Smooth muscle cell of trachea (primary cell): ENCODE data around the gene RND2. TPM values are rescaled to one million over a fixed set of nuclear protein-coding genes. Genes with fewer than 3 reads are reported as not detected.

Experiments used
- total RNA-seq: library from RNA; depleted of rRNA; stranded (reverse); fragments of >200 nt; gene quantifications from 2 replicates; pipeline ENCODE4 v1.2.1, GENCODE V29; 2014

RND2 gene
- total RNA-seq = 0.29 and 0.66 TPM in 2 replicates

GRCh38 chr17:43024407-43025289 is at the start of gene RND2:
Gene RND2 (plus strand): TSS chr17:43025231. CDS start chr17:43025348, 117 bp downstream.

GRCh38 chr17:42979511-42980273 is 45.3 kb upstream of the RND2 start, which contains the start of gene PTGES3L:
Gene PTGES3L (minus strand): TSS chr17:42980080. CDS start chr17:42980053, 27 bp downstream.

GRCh38 chr17:42980274-42980765 is 44.7 kb upstream of the RND2 start, which contains the start of gene RUNDC1:
Gene RUNDC1 (plus strand): TSS chr17:42980565. CDS start chr17:42980577, 12 bp downstream.

DNA sequence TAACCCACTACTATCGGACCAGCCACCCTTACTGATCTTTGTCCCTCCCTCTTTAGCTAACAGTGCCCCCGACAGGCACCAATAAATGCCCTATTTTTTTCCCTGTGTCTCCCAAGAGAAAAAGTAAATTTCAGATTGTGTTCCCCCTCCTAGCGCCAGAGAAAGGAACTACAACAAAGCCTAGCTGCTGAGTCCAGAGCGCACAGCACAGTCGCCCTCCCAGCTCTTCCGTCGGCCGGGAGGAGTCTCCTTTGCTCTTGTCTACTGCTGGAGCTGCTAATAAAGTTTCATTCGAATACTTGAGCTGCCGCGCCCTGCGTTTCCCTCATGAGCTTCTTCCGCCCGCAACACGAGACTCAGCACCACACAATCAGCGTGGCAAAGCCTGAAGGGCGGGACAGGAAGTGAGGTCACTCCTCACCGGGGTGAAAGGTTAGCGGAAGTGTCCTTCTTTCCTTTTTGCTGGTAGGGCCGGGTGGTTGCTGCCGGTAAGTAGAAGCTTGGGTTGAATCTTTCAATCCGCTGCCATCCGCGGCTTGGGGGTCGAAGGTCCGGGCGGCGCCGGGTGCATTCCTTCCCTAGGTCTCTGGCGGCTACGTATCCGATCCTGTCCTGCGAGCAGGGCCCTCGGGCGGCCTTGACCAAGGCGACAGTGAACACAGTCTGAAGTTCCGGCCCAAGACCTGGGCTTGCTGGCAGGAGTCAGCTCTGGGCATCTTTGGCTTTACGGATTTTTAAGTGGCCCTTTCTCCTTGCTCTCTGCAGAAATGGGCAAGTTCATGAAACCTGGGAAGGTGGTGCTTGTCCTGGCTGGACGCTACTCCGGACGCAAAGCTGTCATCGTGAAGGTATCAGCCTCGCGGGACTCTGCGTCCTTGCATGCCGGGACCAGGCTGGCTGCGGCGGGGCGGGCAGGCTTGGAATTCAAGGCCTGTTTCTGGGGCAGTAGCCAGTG is 26.8 kb upstream of the RND2 start, which contains the start of gene RPL27:
Gene RPL27 (plus strand): TSS at position 436 of the 955 bp plus-strand sequence. CDS start 332 bp downstream, at position 768.

DNA sequence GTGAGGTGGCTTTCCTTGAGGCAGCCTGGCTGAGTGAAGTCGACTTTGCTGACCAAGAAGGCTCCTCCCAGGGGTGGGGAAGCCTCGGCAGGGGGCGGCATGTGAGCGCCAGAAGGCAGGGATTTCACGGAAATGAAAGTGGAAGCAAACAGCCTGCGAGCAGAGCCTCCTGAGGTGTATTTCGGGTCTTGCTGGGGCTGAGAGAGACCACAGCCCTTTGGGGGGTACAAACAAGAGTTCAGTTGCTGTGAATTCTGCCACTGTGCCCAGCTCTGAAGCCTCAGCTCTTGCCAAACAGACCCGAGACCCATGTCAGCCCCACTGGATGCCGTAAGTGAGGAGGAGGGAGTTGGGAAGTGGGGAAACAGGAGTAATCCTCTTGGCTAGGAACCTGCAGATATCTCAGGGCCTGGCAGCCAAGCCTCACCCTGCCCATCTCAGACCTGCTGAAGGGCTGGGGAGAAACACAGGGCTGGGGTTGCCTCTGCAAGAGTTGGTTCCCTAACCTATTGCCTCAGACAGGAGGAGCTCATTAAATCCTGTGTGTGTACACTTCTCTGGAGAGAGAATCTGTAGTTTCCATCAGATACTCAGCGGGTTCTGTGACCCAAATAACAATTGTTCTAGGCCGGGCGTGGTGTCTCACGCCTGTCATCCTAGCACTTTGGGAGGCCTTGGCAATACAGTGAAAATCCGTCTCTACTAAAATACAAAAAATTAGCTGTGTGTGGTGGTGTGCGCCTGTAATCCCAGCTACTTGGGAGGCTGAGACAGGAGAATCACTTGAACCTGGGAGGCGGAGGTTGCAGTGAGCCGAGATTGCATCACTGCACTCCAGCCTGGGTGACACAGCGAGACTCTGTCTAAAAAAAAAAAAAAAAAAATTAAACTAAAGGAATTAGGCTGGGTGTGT is 18.1 kb upstream of the RND2 start, which contains the start of gene IFI35:
Gene IFI35 (plus strand): TSS at position 146 of the 913 bp plus-strand sequence. CDS start 164 bp downstream, at position 310.

DNA sequence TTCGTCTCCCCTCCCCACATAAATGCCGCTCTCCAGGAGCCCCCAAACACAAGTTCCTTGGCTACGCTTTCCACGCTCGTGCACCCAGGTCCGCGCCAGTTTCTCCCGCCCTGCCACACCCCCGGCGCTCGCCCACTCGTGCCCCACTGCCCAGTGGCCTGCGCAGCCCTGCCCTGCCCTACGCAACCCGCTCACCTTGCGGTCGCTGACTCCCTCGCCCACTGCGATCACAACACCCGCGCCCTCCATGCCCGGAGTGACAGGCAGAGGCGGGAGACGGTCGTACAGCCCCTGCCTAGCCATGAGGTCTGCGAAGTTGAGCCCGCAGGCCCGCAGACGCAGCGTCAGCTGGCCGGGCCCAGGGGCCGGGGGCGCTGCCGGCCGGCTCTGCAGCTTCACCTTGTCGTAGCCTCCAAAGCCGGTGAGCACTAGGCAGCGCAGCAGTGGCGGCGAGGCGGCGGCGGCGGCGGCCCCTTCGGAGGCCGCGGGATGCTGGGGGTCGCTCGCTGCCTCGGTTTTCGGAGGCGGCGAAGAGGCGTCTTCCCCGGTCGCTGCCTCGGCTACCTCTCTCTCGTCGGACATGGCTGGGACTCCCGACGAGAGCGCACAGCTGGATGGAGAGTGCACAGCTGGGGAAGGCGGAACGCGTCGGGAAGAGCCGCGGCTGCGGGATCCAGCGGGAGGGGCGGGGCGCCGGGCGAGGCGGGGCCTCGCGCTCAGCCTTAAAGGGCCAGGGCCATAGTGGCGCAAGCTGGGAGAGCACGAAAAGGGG is 3.1 kb upstream of the RND2 start, which contains the start of gene VAT1:
Gene VAT1 (minus strand): TSS at position 645 of the 772 bp plus-strand sequence. CDS start 63 bp downstream, at position 582.

Other genes with a start within 250 kb of the RND2 start
- gene WNK4, start 244.6 kb upstream of the RND2 start, total RNA-seq = 0.29 and 0.33 TPM in 2 replicates
- 70.1 and 80.4 TPM in 2 replicates for gene COA3, start 226.5 kb upstream of the RND2 start, total RNA-seq
- gene CNTD1, start 226.4 kb upstream of the RND2 start, total RNA-seq = 0.66 TPM in 1 of 2 replicates, not detected in the other
- gene BECN1, start 200.9 kb upstream of the RND2 start, total RNA-seq = 101 and 155 TPM in 2 replicates
- gene PSME3, start 191.8 kb upstream of the RND2 start, total RNA-seq = 76.6 and 82.2 TPM in 2 replicates
- 0.29 and 0.99 TPM in 2 replicates for gene AOC2, start 180.7 kb upstream of the RND2 start, total RNA-seq
- gene AOC3, start 174.0 kb upstream of the RND2 start, total RNA-seq = 1.3 and 1.5 TPM in 2 replicates
- gene G6PC1, start 124.4 kb upstream of the RND2 start, total RNA-seq = not detected in 2 replicates
- gene AARSD1, start 60.8 kb upstream of the RND2 start, total RNA-seq = 25.5 and 28.1 TPM in 2 replicates
- gene PTGES3L, start 45.2 kb upstream of the RND2 start, total RNA-seq = 1.2 TPM in 1 of 2 replicates, not detected in the other
- gene RUNDC1, start 44.7 kb upstream of the RND2 start, total RNA-seq = 6.8 and 9.6 TPM in 2 replicates
- 1,021 and 1,034 TPM in 2 replicates for gene RPL27, start 26.8 kb upstream of the RND2 start, total RNA-seq
- gene IFI35, start 18.4 kb upstream of the RND2 start, total RNA-seq = 43.1 and 51.9 TPM in 2 replicates
- 376 and 655 TPM in 2 replicates for gene VAT1, start 2.8 kb upstream of the RND2 start, total RNA-seq
- 7.3 and 28.9 TPM in 2 replicates for gene BRCA1, start 100.1 kb downstream of the RND2 start, total RNA-seq
- 113 and 123 TPM in 2 replicates for gene NBR1, start 146.0 kb downstream of the RND2 start, total RNA-seq
- gene TMEM106A, start 186.6 kb downstream of the RND2 start, total RNA-seq = 4.6 and 5.4 TPM in 2 replicates
- not detected in 2 replicates for gene CCDC200, start 203.4 kb downstream of the RND2 start, total RNA-seq
- not detected in 2 replicates for gene RNU2-1, start 208.7 kb downstream of the RND2 start, total RNA-seq